Liver (tissue), 9 donors: ENCODE measurements around the gene S100A12. TPM values are rescaled to one million over a fixed set of nuclear protein-coding genes. Genes with fewer than 3 reads are reported as not detected.

Source experiments
- DNase-seq: peaks from one replicate; pipeline ENCODE4 v3.0.0-alpha.2; 2017; ENCODE audit warnings: low spot score
- H3K27ac ChIP-seq, 2 donors: one replicate each; pipeline ENCODE4 v1.7.0; 2013; ENCODE audit warnings: inconsistent platforms in 2 of 2, low read length in 2 of 2, control low read depth in 1 of 2, low read depth in 1 of 2, mild to moderate bottlenecking in 1 of 2
- H3K27me3 ChIP-seq, 4 donors: one replicate each; pipeline versions ENCODE4 v1.6.1 to v1.7.0; 2013; ENCODE audit warnings: low read length in 3 of 4, inconsistent platforms in 1 of 4, mild to moderate bottlenecking in 1 of 4, moderate library complexity in 1 of 4; ENCODE audit not compliant: control insufficient read depth in 4 of 4, insufficient read depth in 4 of 4
- H3K36me3 ChIP-seq, 4 donors: one replicate each; pipeline versions ENCODE4 v1.6.1 to v1.7.0; 2013; ENCODE audit warnings: low read length in 3 of 4, mild to moderate bottlenecking in 3 of 4, low read depth in 1 of 4, moderate library complexity in 1 of 4; ENCODE audit not compliant: control insufficient read depth in 4 of 4, insufficient read depth in 3 of 4
- H3K4me1 ChIP-seq, 4 donors: one replicate each; pipeline versions ENCODE4 v1.6.1 to v1.7.0; 2013; ENCODE audit warnings: low read length in 3 of 4, mild to moderate bottlenecking in 3 of 4, moderate library complexity in 1 of 4; ENCODE audit not compliant: control insufficient read depth in 4 of 4, insufficient read depth in 4 of 4
- H3K4me3 ChIP-seq, 3 donors: one replicate each; pipeline versions ENCODE4 v1.6.1 to v1.7.0; 2013; ENCODE audit warnings: low read length in 3 of 3, control low read depth in 1 of 3, low read depth in 1 of 3, mild to moderate bottlenecking in 1 of 3
- H3K9ac ChIP-seq, 2 donors: one replicate each; pipeline ENCODE4 v1.7.0; 2013; ENCODE audit warnings: low read length in 2 of 2, mild to moderate bottlenecking in 2 of 2, moderate library complexity in 2 of 2, control low read depth in 1 of 2, low read depth in 1 of 2
- H3K9me3 ChIP-seq, 4 donors: one replicate each; pipeline versions ENCODE4 v1.6.1 to v1.7.0; 2013; ENCODE audit warnings: low read length in 3 of 4; ENCODE audit not compliant: control insufficient read depth in 4 of 4
- ATF3 ChIP-seq: IDR thresholded peaks from 2 replicates; pipeline ENCODE4 v1.6.1; 2016; ENCODE audit warnings: antibody characterized with exemption
- CTCF ChIP-seq: fragments of 150-350 bp; IDR thresholded peaks from 2 replicates; pipeline ENCODE4 v1.5.1; 2017; ENCODE audit warnings: improper control_type of control experiment, low read depth, low read length; ENCODE audit not compliant: missing input control
- EGR1 ChIP-seq, 2 donors: IDR thresholded peaks; 2 replicates each; pipeline ENCODE4 v1.6.1; 2016 to 2018; ENCODE audit warnings: antibody characterized with exemption in 2 of 2, low read depth in 2 of 2
- FOXA1 ChIP-seq: IDR thresholded peaks from 2 replicates; pipeline ENCODE4 v1.6.1; 2016; ENCODE audit warnings: antibody characterized with exemption
- FOXA2 ChIP-seq: IDR thresholded peaks from 2 replicates; pipeline ENCODE4 v1.6.1; 2016; ENCODE audit warnings: antibody characterized with exemption
- GABPA ChIP-seq, 2 donors: IDR thresholded peaks in 1 of 2; conservative IDR thresholded peaks in 1 of 2; 2 replicates each; pipeline ENCODE4 v1.6.1; 2016; ENCODE audit warnings: antibody characterized with exemption in 2 of 2, mild to moderate bottlenecking in 1 of 2, moderate library complexity in 1 of 2
- HNF4A ChIP-seq, 2 donors: conservative IDR thresholded peaks; 2 replicates each; pipeline ENCODE4 v1.6.1; 2016; ENCODE audit warnings: antibody characterized with exemption in 2 of 2, mild to moderate bottlenecking in 2 of 2
- HNF4G ChIP-seq: IDR thresholded peaks from 2 replicates; pipeline ENCODE4 v1.6.1; 2016; ENCODE audit warnings: antibody characterized with exemption
- JUND ChIP-seq, 2 donors: IDR thresholded peaks; 2 replicates each; pipeline ENCODE4 v1.6.1; 2016; ENCODE audit warnings: antibody characterized with exemption in 2 of 2
- MAX ChIP-seq: IDR thresholded peaks from 2 replicates; pipeline ENCODE4 v1.6.1; 2016; ENCODE audit warnings: antibody characterized with exemption
- NR2F2 ChIP-seq: IDR thresholded peaks from 2 replicates; pipeline ENCODE4 v1.6.1; 2016; ENCODE audit warnings: antibody characterized with exemption
- RAD21 ChIP-seq, 2 donors: IDR thresholded peaks; 2 replicates each; pipeline ENCODE4 v1.6.1; 2016; ENCODE audit warnings: antibody characterized with exemption in 2 of 2, mild to moderate bottlenecking in 2 of 2
- REST ChIP-seq: IDR thresholded peaks from 2 replicates; pipeline ENCODE4 v1.6.1; 2016; ENCODE audit warnings: antibody characterized with exemption, mild to moderate bottlenecking
- RXRA ChIP-seq, 2 donors: IDR thresholded peaks; 2 replicates each; pipeline ENCODE4 v1.6.1; 2017 to 2018; ENCODE audit warnings: antibody characterized with exemption in 2 of 2, mild to moderate bottlenecking in 1 of 2
- SP1 ChIP-seq: IDR thresholded peaks from 2 replicates; pipeline ENCODE4 v1.6.1; 2018; ENCODE audit warnings: antibody characterized with exemption, mild to moderate bottlenecking
- TAF1 ChIP-seq: conservative IDR thresholded peaks from 2 replicates; pipeline ENCODE4 v1.6.1; 2016; ENCODE audit warnings: antibody characterized with exemption, mild to moderate bottlenecking
- YY1 ChIP-seq: IDR thresholded peaks from 2 replicates; pipeline ENCODE4 v1.6.1; 2016; ENCODE audit warnings: antibody characterized with exemption, mild to moderate bottlenecking
- ZBTB33 ChIP-seq: IDR thresholded peaks from 2 replicates; pipeline ENCODE4 v1.6.1; 2016; ENCODE audit warnings: antibody characterized with exemption
- WGBS: extraction: QIAGEN DNeasy Blood & Tissue Kit; methylation state at CpG from one replicate; pipeline ENCODE4 v1.1.7; 2013; 5-methylcytosine and 5-hydroxymethylcytosine counted together
- polyA plus RNA-seq, 2 donors: library from polyadenylated mRNA; stranded (reverse) in 1 of 2; unstranded in 1 of 2; fragments of 200-250 nt in 1 of 2; fragments of >200 nt in 1 of 2; fragmentation: Nextera tagmentation in 1 of 2; extraction: Ambion mirVana in 1 of 2; gene quantifications; one replicate each; pipeline versions ENCODE4 v1.2.1 to v1.2.3, GENCODE V29; 2013 to 2015
- total RNA-seq, 2 donors: library from RNA; depleted of rRNA; stranded (reverse); fragments of >200 nt; gene quantifications; one replicate each; pipeline ENCODE4 v1.2.3, GENCODE V29; 2014
- donor health status: healthy.
- donor health status: healthy.
- donor health status: healthy.
- donor health status: healthy.
- donor health status: healthy.

S100A12 gene
- total and polyA plus RNA-seq, 4 donors: 3.3 to 35.2 (median 12.1) TPM

- DNase-seq: peak; percentile 17
- Histone ChIP-seq H3K4me1 (peaks cover 0 to 11% (median 5%) of the 10 kb centered on the region in 4 donors), H3K9me3 (no peaks in the 10 kb centered on the region), H3K27ac (peak within 1 kb of the TSS; percentile 31 to 73), H3K4me3 (no peak within 1 kb of the TSS), H3K9ac (no peak within 1 kb of the TSS), H3K36me3 (no peaks in the 10 kb centered on the region), H3K27me3 (no peaks in the 10 kb centered on the region)
- TF ChIP-seq ATF3: peak; percentile 20
- TF ChIP-seq GABPA (IDR thresholded peaks at IDR 0.05 in 1 of 2, conservative IDR thresholded peaks at IDR 0.05 in 1 of 2): no peak
- TF ChIP-seq YY1: peak; percentile 7
- WGBS: 77% methylated on average over 11 of the region's 11 CpGs
These were observed 17.3 kb downstream of the S100A12 start, which contains the start of gene S100A9 for GRCh38 chr1:153357853-153358690. TSS of gene S100A9 (plus strand) at chr1:153357854. CDS start at chr1:153358284, 430 bp downstream.

GRCh38 chr1:153357076-153357852 is 18.2 kb downstream of the S100A12 start:
- Histone ChIP-seq H3K4me3 (no peak overlapping the region), H3K27ac (peak overlapping the region; percentile 31 to 73), H3K9me3 (no peaks in the 10 kb centered on the region), H3K36me3 (no peaks in the 10 kb centered on the region), H3K27me3 (no peaks in the 10 kb centered on the region), H3K4me1 (peaks cover 0 to 11% (median 5%) of the 10 kb centered on the region in 4 donors), H3K9ac (no peak overlapping the region)
- peak; percentile 67 to 75 for TF ChIP-seq HNF4A (conservative IDR thresholded peaks at IDR 0.05)
- no peak for TF ChIP-seq HNF4G
- peak; percentile 39 for TF ChIP-seq REST
- TF ChIP-seq FOXA2: no peak
- TF ChIP-seq EGR1 (IDR thresholded peaks at IDR 0.05; ENCODE audit: low read depth in 2 of 2): peak in 1 of 2 donors; percentile 27
- TF ChIP-seq RXRA (IDR thresholded peaks at IDR 0.05): peak; percentile 31 to 56
- peak in 1 of 2 donors; percentile 44 for TF ChIP-seq RAD21 (IDR thresholded peaks at IDR 0.05)
- TF ChIP-seq SP1: peak; percentile 47
- TF ChIP-seq ZBTB33: no peak
- TF ChIP-seq YY1: peak; percentile 72
- TF ChIP-seq MAX: peak; percentile 74
- no peak for TF ChIP-seq CTCF
- TF ChIP-seq JUND (IDR thresholded peaks at IDR 0.05): peak in 1 of 2 donors; percentile 18
- TF ChIP-seq ATF3: no peak
- peak in 1 of 2 donors; percentile 55 for TF ChIP-seq GABPA (IDR thresholded peaks at IDR 0.05 in 1 of 2, conservative IDR thresholded peaks at IDR 0.05 in 1 of 2)
- TF ChIP-seq NR2F2: no peak
- TF ChIP-seq TAF1: no peak
- no peak for TF ChIP-seq FOXA1
- peak; percentile 34 for DNase-seq
- WGBS: 56% methylated on average over 10 of the region's 10 CpGs
